H1 (cell line): ENCODE results near the gene ABCF2. TPM values are rescaled to one million over a fixed set of nuclear protein-coding genes. Genes with fewer than 3 reads are reported as not detected.
A peak's percentile ranks its signal among the peaks of the same experiment; 100 is the strongest.

Experiments
- CTCF ChIA-PET: fragments of 300-600 bp; sonication (Branson Sonifier 250); formaldehyde crosslinking; loops from one replicate; lab custom pipeline; 2021; ENCODE audit not compliant: partially characterized antibody; lab: Charles Lee
- POLR2A ChIA-PET: fragments of 300-600 bp; sonication (Branson Sonifier 250); formaldehyde crosslinking; loops from one replicate; lab custom pipeline; 2021; ENCODE audit warnings: inconsistent platforms; ENCODE audit not compliant: partially characterized antibody; lab: Charles Lee
- DNase-seq, 2 experiments: peaks; one replicate each; pipeline versions ENCODE4 v3.0.0 to v3.0.0-alpha.2; 2010 to 2022; ENCODE audit warnings: low spot score in 2 of 2, low read depth in 1 of 2, mixed read lengths in 1 of 2
- FAIRE-seq: peaks from 2 replicates; lab custom pipeline; 2011; peaks lifted over from hg19 to GRCh38; lab: Jason Lieb, UNC
- H2AFZ ChIP-seq: 2 replicates; pipeline ENCODE4 v1.8.1; 2012; ENCODE audit warnings: low read length, inconsistent platforms
- H2AK5ac ChIP-seq: 2 replicates; pipeline ENCODE4 v1.6.1; 2013; ENCODE audit warnings: low read depth, low read length
- H2BK120ac ChIP-seq: replicated peaks from 2 replicates; pipeline ENCODE3; 2013; ENCODE audit warnings: low read depth, low read length, inconsistent platforms
- H2BK12ac ChIP-seq: 2 replicates; pipeline ENCODE4 v1.6.1; 2013; ENCODE audit warnings: low read depth, low read length
- H2BK15ac ChIP-seq: 2 replicates; pipeline ENCODE4 v1.6.1; 2013; ENCODE audit warnings: low read length
- H2BK20ac ChIP-seq: 2 replicates; pipeline ENCODE4 v1.6.1; 2013; ENCODE audit warnings: low read length
- H2BK5ac ChIP-seq: 2 replicates; pipeline ENCODE4 v1.6.1; 2013; ENCODE audit warnings: low read depth, low read length
- H3K14ac ChIP-seq: 2 replicates; pipeline ENCODE4 v1.6.1; 2013; ENCODE audit warnings: inconsistent platforms; ENCODE audit not compliant: insufficient read length
- H3K18ac ChIP-seq: 2 replicates; pipeline ENCODE4 v1.6.1; 2013; ENCODE audit warnings: low read length; ENCODE audit errors: extremely low read depth
- H3K23ac ChIP-seq: 2 replicates; pipeline ENCODE4 v1.6.1; 2013; ENCODE audit warnings: inconsistent platforms; ENCODE audit not compliant: insufficient read length
- H3K23me2 ChIP-seq: 2 replicates; pipeline ENCODE4 v1.6.1; 2013; ENCODE audit warnings: low read depth, low read length
- H3K27ac ChIP-seq: 2 replicates; pipeline ENCODE4 v1.6.1; 2011; ENCODE audit warnings: low read depth, low read length, inconsistent platforms
- H3K27me3 ChIP-seq, 4 experiments: replicated peaks in 1 of 4; 1 replicate in 1 of 4; 2 replicates in 3 of 4; pipeline versions ENCODE4 v1.6.1 to v1.8.1; 2011 to 2013; ENCODE audit warnings: low read length in 3 of 4, mild to moderate bottlenecking in 3 of 4, inconsistent platforms in 2 of 4, mixed read lengths in 2 of 4, moderate library complexity in 1 of 4; ENCODE audit not compliant: control insufficient read depth in 3 of 4, insufficient read depth in 3 of 4; ENCODE audit errors: extremely low read depth in 1 of 4
- H3K36me3 ChIP-seq, 4 experiments: 2 replicates each; pipeline versions ENCODE4 v1.6.1 to v1.8.1; 2011 to 2013; ENCODE audit warnings: mild to moderate bottlenecking in 4 of 4, low read length in 3 of 4, moderate library complexity in 2 of 4, control low read depth in 1 of 4, inconsistent platforms in 1 of 4; ENCODE audit not compliant: insufficient read depth in 4 of 4, control insufficient read depth in 2 of 4
- H3K4ac ChIP-seq: replicated peaks from 2 replicates; pipeline ENCODE3; 2013; ENCODE audit warnings: low read length, low read depth, mixed read lengths, inconsistent platforms; ENCODE audit not compliant: insufficient read length
- H3K4me1 ChIP-seq, 4 experiments: replicated peaks in 1 of 4; 1 replicate in 1 of 4; 2 replicates in 3 of 4; pipeline versions ENCODE4 v1.6.1 to v1.8.1; 2011 to 2013; ENCODE audit warnings: low read length in 3 of 4, inconsistent platforms in 2 of 4, mixed read lengths in 1 of 4; ENCODE audit not compliant: insufficient read depth in 4 of 4, control insufficient read depth in 3 of 4
- H3K4me2 ChIP-seq, 2 experiments: 2 replicates each; pipeline versions ENCODE4 v1.6.1 to v1.8.1; 2011 to 2013; ENCODE audit warnings: low read depth in 2 of 2, low read length in 2 of 2, control low read depth in 1 of 2, inconsistent platforms in 1 of 2, mild to moderate bottlenecking in 1 of 2; ENCODE audit not compliant: insufficient read depth in 1 of 2
- H3K4me3 ChIP-seq, 4 experiments: fragments of 200-600, 300-600 bp in 1 of 4; sonication (generic), shearing (Covaris generic), sonication (Bioruptor Twin) in 1 of 4; 2 replicates each; pipeline versions ENCODE4 v1.5.1 to v1.8.1; 2011 to 2016; ENCODE audit warnings: low read length in 4 of 4, low read depth in 3 of 4, control low read depth in 2 of 4, inconsistent platforms in 2 of 4, mild to moderate bottlenecking in 2 of 4, mixed read lengths in 1 of 4, moderate library complexity in 1 of 4; ENCODE audit not compliant: insufficient read depth in 2 of 4; ENCODE audit errors: extremely low read depth in 1 of 4
- H3K56ac ChIP-seq: replicated peaks from 2 replicates; pipeline ENCODE3; 2013; ENCODE audit warnings: low read depth, mild to moderate bottlenecking, mixed read lengths, low read length, inconsistent platforms; ENCODE audit not compliant: insufficient read length
- H3K79me1 ChIP-seq: 2 replicates; pipeline ENCODE4 v1.6.1; 2013; ENCODE audit warnings: low read depth, low read length, control low read depth
- H3K79me2 ChIP-seq, 2 experiments: 2 replicates each; pipeline versions ENCODE4 v1.6.1 to v1.8.1; 2012 to 2013; ENCODE audit warnings: low read length in 2 of 2, mild to moderate bottlenecking in 2 of 2, inconsistent platforms in 1 of 2; ENCODE audit not compliant: insufficient read depth in 2 of 2, control insufficient read depth in 1 of 2
- H3K9ac ChIP-seq, 4 experiments: replicated peaks in 1 of 4; 1 replicate in 1 of 4; 2 replicates in 3 of 4; pipeline versions ENCODE4 v1.6.1 to v1.8.1; 2011 to 2013; ENCODE audit warnings: low read depth in 3 of 4, low read length in 3 of 4, control low read depth in 2 of 4, mild to moderate bottlenecking in 2 of 4, moderate library complexity in 2 of 4, inconsistent platforms in 1 of 4; ENCODE audit errors: extremely low read depth in 1 of 4
- H3K9me3 ChIP-seq, 2 experiments: 2 replicates each; pipeline versions ENCODE4 v1.6.1 to v1.8.1; 2012 to 2013; ENCODE audit warnings: mild to moderate bottlenecking in 2 of 2, moderate library complexity in 2 of 2, control low read depth in 1 of 2, inconsistent platforms in 1 of 2, low read depth in 1 of 2, low read length in 1 of 2, mixed read lengths in 1 of 2; ENCODE audit not compliant: insufficient read depth in 2 of 2
- H4K20me1 ChIP-seq, 2 experiments: replicated peaks in 1 of 2; 2 replicates each; pipeline versions ENCODE3 to v1.8.1; 2011 to 2013; ENCODE audit warnings: inconsistent platforms in 2 of 2, low read length in 2 of 2, mild to moderate bottlenecking in 1 of 2; ENCODE audit not compliant: insufficient read depth in 2 of 2, control insufficient read depth in 1 of 2
- H4K5ac ChIP-seq: 2 replicates; pipeline ENCODE4 v1.6.1; 2013; ENCODE audit warnings: low read length, low read depth, mixed read lengths, inconsistent platforms; ENCODE audit not compliant: insufficient read length
- H4K8ac ChIP-seq: 2 replicates; pipeline ENCODE4 v1.8.0; 2013; ENCODE audit warnings: mild to moderate bottlenecking, moderate library complexity, low read length, inconsistent platforms; ENCODE audit not compliant: insufficient read depth; ENCODE audit errors: extremely low read depth
- H4K91ac ChIP-seq: replicated peaks from 2 replicates; pipeline ENCODE3; 2013; ENCODE audit warnings: low read length, mixed read lengths, inconsistent platforms; ENCODE audit not compliant: insufficient read length
- BCL11A ChIP-seq, 2 experiments: IDR thresholded peaks; one replicate each; pipeline ENCODE4 v1.6.1; 2011; ENCODE audit warnings: low read depth in 2 of 2, low read length in 2 of 2, mild to moderate bottlenecking in 2 of 2
- WGBS, 2 experiments: shearing (Covaris generic) in 1 of 2; methylation state at CpG; one replicate each; pipeline versions ENCODE4 v1.1.6 to v1.1.7; 2013 to 2015; ENCODE audit warnings: low lambda C conversion rate in 2 of 2, mixed read lengths in 2 of 2, inconsistent platforms in 1 of 2, low coverage in 1 of 2, missing lambda C conversion rate in 1 of 2; ENCODE audit not compliant: insufficient replicate concordance in 2 of 2, insufficient coverage in 1 of 2, insufficient read length in 1 of 2; ENCODE audit errors: extremely low coverage in 1 of 2, missing lambda C conversion rate in 1 of 2; 5-methylcytosine and 5-hydroxymethylcytosine counted together
- polyA plus RNA-seq, 7 experiments: library from polyadenylated mRNA; depleted of rRNA in 3 of 7; stranded (reverse) in 5 of 7; unstranded in 2 of 7; fragments of >200 nt in 5 of 7; fragments of 200-250 nt in 2 of 7; gene quantifications; 1 replicate in 5 of 7; 2 replicates in 1 of 7; 4 replicates in 1 of 7; pipeline versions ENCODE4 v1.2.1 to v1.2.3, GENCODE V29; 2011 to 2013; ENCODE audit warnings: missing spikeins in 2 of 7, mixed read lengths in 2 of 7
- total RNA-seq: library from RNA; stranded (reverse); fragmentation: NEBNext Ultra II Directional; extraction: Animal tissue kit (Norgen Biotek cat#: 25700); gene quantifications from 2 replicates; pipeline ENCODE4 v1.2.1, GENCODE V29; 2021

ABCF2 gene
- total and polyA plus RNA-seq, 2 of the 8 experiments (the other 6 are each of a cell fraction or from before 2014, with no cell fraction given) = 28.0 to 55.0 TPM

- H3K36me3 ChIP-seq = no peaks in the 10 kb centered on the region
- H4K8ac ChIP-seq = no peak overlapping the region; the same call in 1 of the 2 replicates
- ChIA-PET POLR2A (interaction anchor here (0.7 to 1.2 kb wide), 2 partner anchors 10 to 15 kb away, joined by 3 read pairs; no protein-coding TSS in a partner anchor), CTCF (interaction anchor here (1.3 kb wide), 1 partner anchor 47 kb away, joined by 3 read pairs; no protein-coding TSS in a partner anchor)
- H3K4ac ChIP-seq = no peak overlapping the region
- H3K56ac ChIP-seq = no peak overlapping the region
- FAIRE-seq (no peak), DNase-seq (no peak)
- H3K4me3 ChIP-seq = peak overlapping the region in 1 of 4 experiments; percentile 64; a peak in 2 of 8 replicates
- H3K79me2 ChIP-seq = no peaks in the 10 kb centered on the region
- H3K18ac ChIP-seq = no peak overlapping the region
- H2BK5ac ChIP-seq = no peak overlapping the region
- WGBS, 2 experiments = 19% methylated on average over 4 of the region's 5 CpGs; no CpG with 5 or more reads in 1 of the 2 experiments
- no peak overlapping the region for H3K27ac ChIP-seq
- no peak overlapping the region for H3K23ac ChIP-seq
- peaks cover 20 to 76% (median 65%) of the 10 kb centered on the region in 4 experiments for H3K27me3 ChIP-seq
- peaks cover 1 to 9% of the 10 kb centered on the region in 2 experiments for H4K20me1 ChIP-seq
- no peak overlapping the region for H4K91ac ChIP-seq
- H3K4me2 ChIP-seq = peak overlapping the region; percentile 67 to 96; a peak in 3 of 4 replicates
- H4K5ac ChIP-seq = no peak overlapping the region
- no peak overlapping the region for H2BK120ac ChIP-seq
- no peak overlapping the region for H2BK20ac ChIP-seq
- H2AFZ ChIP-seq = no peak overlapping the region
- no peak overlapping the region for H3K14ac ChIP-seq
- 0 out of 2 replicates have a peak overlapping the region, but pooled peaks have one; percentile 80 for H2BK12ac ChIP-seq
- H2AK5ac ChIP-seq = no peak overlapping the region
- H3K4me1 ChIP-seq = peaks cover 0 to 60% (median 42%) of the 10 kb centered on the region in 4 experiments; a peak in 6 of 7 replicates
- no peak overlapping the region for H3K9ac ChIP-seq
- no peaks in the 10 kb centered on the region for H3K9me3 ChIP-seq
- H2BK15ac ChIP-seq = 0 out of 2 replicates have a peak overlapping the region, but pooled peaks have one; percentile 46
- peaks cover 34% of the 10 kb centered on the region for H3K23me2 ChIP-seq
- H3K79me1 ChIP-seq = no peaks in the 10 kb centered on the region
- TF ChIP-seq BCL11A (IDR thresholded peaks at IDR 0.05; ENCODE audit: low read depth in 2 of 2, low read length in 2 of 2) = no peak
Measured at GRCh38 chr7:151249732-151250072, 22.7 kb upstream of the ABCF2 start.
